Measurements from ENCODE around the gene VEZF1. TPM values are rescaled to one million over a fixed set of nuclear protein-coding genes. Genes with fewer than 3 reads are reported as not detected.
A peak's percentile ranks its signal among the peaks of the same experiment; 100 is the strongest.

VEZF1 gene
- total and polyA plus RNA-seq, 2 donors (not counting 1 experiment from before 2014, with no cell fraction given) = 14.7 to 75.9 TPM

GRCh38 chr17:57988301-57989250 lies 522 bp upstream of the VEZF1 start:
- no peak for TF ChIP-seq CTCF (IDR thresholded peaks at IDR 0.05)
- no peak for TF ChIP-seq EZH2 (IDR thresholded peaks at IDR 0.05; ENCODE audit: borderline replicate concordance, insufficient read depth, low read depth, low read length, poor library complexity, severe bottlenecking)
- peaks cover 40 to 49% of the 10 kb centered on the region in 2 donors for H3K4me1 ChIP-seq (ENCODE audit: control insufficient read depth in 2 of 2, insufficient read depth in 2 of 2, low read length in 2 of 2)
- no peaks in the 10 kb centered on the region for H3K9me3 ChIP-seq (ENCODE audit: control extremely low read depth in 1 of 3, control insufficient read depth in 2 of 3, insufficient read depth in 1 of 3, low read length in 2 of 3)
- peak overlapping the region; percentile 39 to 82 for H3K27ac ChIP-seq (ENCODE audit: low read length in 2 of 2)
- H3K27me3 ChIP-seq (replicated peaks in 1 of 4; ENCODE audit: control extremely low read depth in 1 of 4, control insufficient read depth in 3 of 4, insufficient read depth in 4 of 4, low read length in 3 of 4) = no peaks in the 10 kb centered on the region
- Mint-ChIP-seq H3K27me3 (no peaks in the 10 kb centered on the region), H3K9me3 (ENCODE audit: insufficient read depth) (no peaks in the 10 kb centered on the region), H3K4me1 (peaks cover 56% of the 10 kb centered on the region), H3K27ac (peak overlapping the region; percentile 97), H3K4me3 (peak overlapping the region; percentile 95)
- peak overlapping the region; percentile 83 for H3K4me2 ChIP-seq (replicated peaks; ENCODE audit: low read depth, low read length, poor library complexity, severe bottlenecking)
- peak overlapping the region; percentile 86 for H2AFZ ChIP-seq (ENCODE audit: insufficient read depth, low read depth, low read length, poor library complexity, severe bottlenecking)
- peak; percentile 79 for ATAC-seq (ENCODE audit: low read depth)
- peak overlapping the region; percentile 45 to 89 (median 82) for H3K4me3 ChIP-seq (ENCODE audit: control extremely low read depth in 1 of 5, extremely low read depth in 1 of 5, insufficient read depth in 1 of 5, low read depth in 2 of 5, low read length in 4 of 5)
- ChIA-PET POLR2A (interaction anchor here (0.6 to 2.1 kb wide), 6 partner anchors 18 to 384 kb away, joined by 4 to 16 read pairs (median 7); partner anchors contain the start of genes MRPS23 and SRSF1), CTCF (interaction anchor here (1.0 to 20.2 kb wide), 4 partner anchors 9 to 132 kb away, joined by 3 to 468 read pairs (median 130); partner anchors contain the start of gene MRPS23)
- WGBS (ENCODE audit: insufficient coverage) = 0% methylated on average over 41 of the region's 54 CpGs
- intact Hi-C loops (cut with micrococcal nuclease) = loop anchor here (1.0 to 2.0 kb wide), 3 partner anchors 11 to 138 kb away; partner anchors contain the start of gene MRPS23
- H3K36me3 ChIP-seq (replicated peaks in 1 of 2; ENCODE audit: control extremely low read depth in 1 of 2, control insufficient read depth in 1 of 2, extremely low read depth in 1 of 2, insufficient read depth in 2 of 2, low read length in 1 of 2) = no peaks in the 10 kb centered on the region
- peak overlapping the region; percentile 74 for H3K9ac ChIP-seq (ENCODE audit: low read length)
- H4K20me1 ChIP-seq (ENCODE audit: control insufficient read depth, insufficient read depth, low read length, poor library complexity, severe bottlenecking) = peaks cover 33% of the 10 kb centered on the region
- H3K79me2 ChIP-seq (ENCODE audit: control insufficient read depth, insufficient read depth, low read length) = peaks cover 54% of the 10 kb centered on the region
- DNase-seq = peak; percentile 85

Data from B cell (primary cell).